ENCODE data around the gene OR10D3. TPM values are rescaled to one million over a fixed set of nuclear protein-coding genes. Genes with fewer than 3 reads are reported as not detected.

Gene OR10D3
- total RNA-seq, 1 donor from 2014 or later, result not detected

GRCh38 chr11:124179310-124179709 lies 3.8 kb upstream of the OR10D3 start:
- Histone ChIP-seq H3K27ac (no peak overlapping the region), H3K4me3 (no peak overlapping the region), H3K27me3 (ENCODE audit: low read depth) (no peaks in the 10 kb centered on the region), H3K9me3 (no peaks in the 10 kb centered on the region), H3K36me3 (no peaks in the 10 kb centered on the region), H3K4me1 (no peaks in the 10 kb centered on the region)
- TF ChIP-seq CTCF (IDR thresholded peaks at IDR 0.05), result no peak
- DNase-seq, result no peak
- intact Hi-C loops (cut with DNase I), result no loop called here
- ATAC-seq, result no peak

GRCh38 chr11:124190298-124191139 lies 7.4 kb downstream of the OR10D3 start:
- DNase-seq (no peak), ATAC-seq (no peak)
- H3K27ac ChIP-seq, result no peak overlapping the region
- H3K36me3 ChIP-seq, result no peaks in the 10 kb centered on the region
- no peaks in the 10 kb centered on the region for H3K9me3 ChIP-seq
- intact Hi-C loops (cut with DNase I), result loop anchor here (10.0 kb wide), 1 partner anchor 116 kb away; no protein-coding TSS in a partner anchor
- no peaks in the 10 kb centered on the region for H3K27me3 ChIP-seq (ENCODE audit: low read depth)
- H3K4me1 ChIP-seq, result no peaks in the 10 kb centered on the region
- H3K4me3 ChIP-seq, result no peak overlapping the region
- TF ChIP-seq CTCF (IDR thresholded peaks at IDR 0.05), result no peak

- no peaks in the 10 kb centered on the region for H3K4me1 ChIP-seq
- intact Hi-C loops (cut with DNase I), result loop anchor here (10.0 kb wide), 1 partner anchor 119 kb away; no protein-coding TSS in a partner anchor
- no peaks in the 10 kb centered on the region for H3K27me3 ChIP-seq (ENCODE audit: low read depth)
Observed at GRCh38 chr11:124193221-124194010, 10.3 kb downstream of the OR10D3 start.

GRCh38 chr11:124194293-124195188 lies 11.4 kb downstream of the OR10D3 start:
- DNase-seq, result no peak
- peak; percentile 44 to 62 for ATAC-seq
- Histone ChIP-seq H3K36me3 (no peaks in the 10 kb centered on the region), H3K4me1 (no peaks in the 10 kb centered on the region), H3K9me3 (no peaks in the 10 kb centered on the region), H3K4me3 (no peak overlapping the region), H3K27ac (peak overlapping the region; percentile 44), H3K27me3 (ENCODE audit: low read depth) (no peaks in the 10 kb centered on the region)
- intact Hi-C loops (cut with DNase I), result loop anchor here (10.0 kb wide), 1 partner anchor 120 kb away; no protein-coding TSS in a partner anchor
- TF ChIP-seq CTCF (IDR thresholded peaks at IDR 0.05), result no peak

More at GRCh38 chr11:124193221-124194010, 10.3 kb downstream of the OR10D3 start:
- no peak for DNase-seq
- no peaks in the 10 kb centered on the region for H3K9me3 ChIP-seq
- no peaks in the 10 kb centered on the region for H3K36me3 ChIP-seq
- H3K4me3 ChIP-seq, result no peak overlapping the region
- TF ChIP-seq CTCF (IDR thresholded peaks at IDR 0.05), result no peak
- peak overlapping the region; percentile 44 for H3K27ac ChIP-seq
- peak in 1 of 2 donors; percentile 24 for ATAC-seq

Measured in lower lobe of right lung (tissue), 2 donors.